HL-60 (cell line): ENCODE measurements around the gene UCN2.

Experiments used
- DNase-seq, 2 experiments: peaks; one replicate each; pipeline ENCODE4 v3.0.0-alpha.2; 2010 to 2020; ENCODE audit warnings: low read depth in 1 of 2, low spot score in 1 of 2
- H3K27ac ChIP-seq: fragments of 250-450 bp; sonication (Bioruptor Pico); replicated peaks from 2 replicates; pipeline ENCODE4 v1.5.1; 2020; ENCODE audit warnings: mild to moderate bottlenecking, moderate library complexity
- H3K27me3 ChIP-seq: fragments of 250-450 bp; sonication (Bioruptor Pico); 2 replicates; pipeline ENCODE4 v1.5.1; 2021; ENCODE audit warnings: mild to moderate bottlenecking, moderate library complexity; ENCODE audit not compliant: insufficient read depth, poor library complexity, severe bottlenecking
- H3K4me3 ChIP-seq: replicated peaks from 2 replicates; pipeline ENCODE4 v1.5.1; 2011; ENCODE audit warnings: mild to moderate bottlenecking, control low read depth, low read length; ENCODE audit not compliant: insufficient read depth
- CTCF ChIP-seq: IDR thresholded peaks from one replicate; pipeline ENCODE4 v1.5.1; 2011; ENCODE audit warnings: low read length, control low read depth, inconsistent platforms; ENCODE audit not compliant: insufficient read depth
- GABPA ChIP-seq: IDR thresholded peaks from 2 replicates; pipeline ENCODE4 v1.6.1; 2012; ENCODE audit warnings: low read depth
- POLR2AphosphoS5 ChIP-seq: IDR thresholded peaks from 2 replicates; pipeline ENCODE4 v1.6.1; 2012; ENCODE audit warnings: low read depth
- REST ChIP-seq: IDR thresholded peaks from 2 replicates; pipeline ENCODE4 v1.6.1; 2012; ENCODE audit warnings: low read depth; ENCODE audit not compliant: insufficient replicate concordance
- SPI1 ChIP-seq: IDR thresholded peaks from 2 replicates; pipeline ENCODE4 v1.6.1; 2012; ENCODE audit warnings: low read depth, mild to moderate bottlenecking, borderline replicate concordance

Gene UCN2

GRCh38 chr3:48567090-48567489, 3.5 kb upstream of the UCN2 start:
- no peaks in the 10 kb centered on the region for H3K27me3 ChIP-seq
- no peak overlapping the region for H3K27ac ChIP-seq
- no peak overlapping the region for H3K4me3 ChIP-seq
- no peak for DNase-seq
- TF ChIP-seq SPI1 (no peak), REST (no peak), CTCF (no peak), POLR2AphosphoS5 (no peak), GABPA (no peak)

GRCh38 chr3:48566401-48566760, 2.8 kb upstream of the UCN2 start:
- H3K4me3 ChIP-seq: no peak overlapping the region
- H3K27me3 ChIP-seq: no peaks in the 10 kb centered on the region
- no peak overlapping the region for H3K27ac ChIP-seq
- DNase-seq: no peak
- TF ChIP-seq CTCF (no peak), POLR2AphosphoS5 (no peak)

GRCh38 chr3:48565591-48566400, 2.2 kb upstream of the UCN2 start:
- DNase-seq: peak; percentile 47 to 68
- TF ChIP-seq SPI1: no peak
- no peak for TF ChIP-seq CTCF
- no peak for TF ChIP-seq REST
- TF ChIP-seq POLR2AphosphoS5: no peak
- no peak for TF ChIP-seq GABPA
- H3K4me3 ChIP-seq: no peak overlapping the region
- no peaks in the 10 kb centered on the region for H3K27me3 ChIP-seq
- H3K27ac ChIP-seq: no peak overlapping the region

- Histone ChIP-seq H3K4me3 (no peak overlapping the region), H3K27ac (no peak overlapping the region), H3K27me3 (no peaks in the 10 kb centered on the region)
- no peak for DNase-seq
- TF ChIP-seq GABPA: no peak
Observed at GRCh38 chr3:48565186-48565585, 1.6 kb upstream of the UCN2 start.
